Measurements from ENCODE around the gene ITGB1BP1. TPM values are rescaled to one million over a fixed set of nuclear protein-coding genes. Genes with fewer than 3 reads are reported as not detected.

Gene ITGB1BP1
- total and polyA plus RNA-seq, 7 donors = 24.3 to 99.7 (median 56.8) TPM

DNA sequence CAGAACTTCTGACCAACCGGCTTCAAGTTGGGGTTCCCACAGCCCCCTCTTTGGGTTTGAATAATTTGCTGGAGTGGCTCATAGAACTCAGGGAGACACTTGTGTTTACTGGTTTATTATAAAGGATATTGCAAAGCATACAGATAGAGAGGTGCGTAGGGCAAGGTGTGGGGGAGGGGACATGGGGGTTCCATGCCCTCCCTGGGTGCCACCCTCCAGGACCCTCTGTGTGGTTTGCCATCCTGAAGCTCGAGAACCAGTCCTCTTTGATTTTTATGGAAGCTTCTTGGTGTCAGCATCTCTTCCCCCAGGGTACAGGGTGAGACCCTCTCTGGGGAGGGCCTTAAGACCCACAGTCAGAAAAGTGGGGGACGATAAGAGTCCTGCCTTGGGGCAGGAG, 38.8 kb downstream of the ITGB1BP1 start:
- Histone ChIP-seq H3K36me3 (peaks cover 0 to 28% (median 0%) of the 10 kb centered on the region in 4 donors), H3K27ac (no peak overlapping the region), H3K4me3 (no peak overlapping the region), H3K9me3 (no peaks in the 10 kb centered on the region), H3K4me1 (peaks cover 0 to 41% (median 32%) of the 10 kb centered on the region in 4 donors), H3K27me3 (no peaks in the 10 kb centered on the region)
- peak; percentile 21 for DNase-seq
- TF ChIP-seq POLR2AphosphoS5 (IDR thresholded peaks at IDR 0.05) = no peak
- no peak for TF ChIP-seq EP300 (IDR thresholded peaks at IDR 0.05)
- TF ChIP-seq, protein P1, sequence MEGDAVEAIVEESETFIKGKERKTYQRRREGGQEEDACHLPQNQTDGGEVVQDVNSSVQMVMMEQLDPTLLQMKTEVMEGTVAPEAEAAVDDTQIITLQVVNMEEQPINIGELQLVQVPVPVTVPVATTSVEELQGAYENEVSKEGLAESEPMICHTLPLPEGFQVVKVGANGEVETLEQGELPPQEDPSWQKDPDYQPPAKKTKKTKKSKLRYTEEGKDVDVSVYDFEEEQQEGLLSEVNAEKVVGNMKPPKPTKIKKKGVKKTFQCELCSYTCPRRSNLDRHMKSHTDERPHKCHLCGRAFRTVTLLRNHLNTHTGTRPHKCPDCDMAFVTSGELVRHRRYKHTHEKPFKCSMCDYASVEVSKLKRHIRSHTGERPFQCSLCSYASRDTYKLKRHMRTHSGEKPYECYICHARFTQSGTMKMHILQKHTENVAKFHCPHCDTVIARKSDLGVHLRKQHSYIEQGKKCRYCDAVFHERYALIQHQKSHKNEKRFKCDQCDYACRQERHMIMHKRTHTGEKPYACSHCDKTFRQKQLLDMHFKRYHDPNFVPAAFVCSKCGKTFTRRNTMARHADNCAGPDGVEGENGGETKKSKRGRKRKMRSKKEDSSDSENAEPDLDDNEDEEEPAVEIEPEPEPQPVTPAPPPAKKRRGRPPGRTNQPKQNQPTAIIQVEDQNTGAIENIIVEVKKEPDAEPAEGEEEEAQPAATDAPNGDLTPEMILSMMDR (IDR thresholded peaks at IDR 0.05) = no peak
- no peak for TF ChIP-seq POLR2A (IDR thresholded peaks at IDR 0.05)
- 92 to 94% methylated on average over 4 of the region's 4 CpGs for WGBS, 2 donors
- intact Hi-C loops (cut with DNase I) = no loop called here

DNA sequence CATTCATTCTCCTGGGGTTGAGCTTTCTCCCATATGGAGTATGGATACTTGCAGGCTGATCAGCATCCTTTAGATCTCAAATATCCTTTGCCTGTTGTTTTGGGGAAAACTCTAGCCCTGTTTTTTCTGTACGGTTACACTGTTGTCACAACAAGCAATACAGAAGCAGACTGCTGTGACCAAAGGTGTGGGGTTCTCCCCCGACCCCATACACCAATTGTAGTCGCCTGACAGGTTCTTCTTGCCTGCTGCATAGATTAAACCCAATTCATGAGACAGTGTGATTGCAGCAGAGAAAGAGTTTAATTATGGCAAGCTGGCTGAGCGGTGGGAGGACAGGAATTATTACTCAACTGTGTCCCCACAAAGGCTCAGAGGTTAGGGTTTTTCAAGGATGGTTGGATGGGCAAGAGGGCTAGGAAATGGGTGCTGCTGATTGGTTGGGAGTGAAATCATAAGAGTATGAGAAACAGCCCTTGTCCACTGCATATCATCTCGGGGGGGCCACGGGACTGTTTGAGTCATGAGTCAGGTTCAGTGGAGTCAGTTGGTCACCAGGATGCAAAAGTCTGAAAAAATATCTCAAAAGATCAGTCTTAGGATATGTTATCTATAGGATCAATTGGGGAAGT, 40.6 kb downstream of the ITGB1BP1 start:
- intact Hi-C loops (cut with DNase I) = no loop called here

DNA sequence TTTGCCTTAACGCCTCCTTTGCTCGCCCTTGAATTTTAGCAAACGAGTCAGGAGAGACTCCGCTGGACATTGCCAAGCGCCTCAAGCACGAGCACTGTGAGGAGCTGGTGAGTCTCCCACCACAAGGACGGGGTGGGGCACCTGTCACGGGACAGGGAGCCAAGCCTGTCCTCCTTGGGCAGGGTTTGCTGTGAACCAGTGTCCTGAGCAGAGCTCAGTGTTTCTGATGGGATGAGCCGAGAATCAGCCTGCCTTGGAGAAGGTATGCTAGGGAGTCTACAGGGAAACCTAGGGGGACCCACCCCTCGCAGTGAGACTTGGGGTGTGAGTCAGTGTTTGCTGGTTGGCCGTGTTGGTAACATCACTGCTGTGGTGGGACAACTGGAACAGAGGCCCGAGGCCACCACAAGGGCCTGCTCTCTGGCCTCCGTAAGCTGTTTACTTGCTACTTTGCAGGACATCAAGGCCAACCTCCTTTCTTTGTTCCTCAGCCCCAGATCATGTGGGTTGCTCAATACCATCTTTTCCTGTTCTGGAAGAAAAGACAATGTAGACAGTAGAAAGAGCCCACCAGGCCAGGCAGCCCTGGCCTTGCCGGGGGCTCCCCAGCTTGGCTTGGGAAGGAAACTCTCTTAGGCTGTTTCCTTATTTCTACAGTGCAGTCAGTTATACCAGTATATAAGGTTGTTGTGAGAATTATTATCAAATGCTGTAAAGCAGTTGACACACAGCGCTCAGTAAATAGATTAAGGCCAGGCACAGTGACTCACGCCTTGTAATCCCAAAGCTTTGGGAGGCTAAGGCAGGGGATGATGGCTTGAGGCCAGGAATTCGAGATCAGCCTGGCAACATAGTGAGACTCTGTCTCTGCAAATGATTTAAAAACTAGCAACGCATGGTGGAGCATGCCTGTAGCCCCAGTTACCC, 42.4 kb downstream of the ITGB1BP1 start:
- no peaks in the 10 kb centered on the region for H3K27me3 ChIP-seq
- no peak overlapping the region for H3K4me3 ChIP-seq
- peak overlapping the region; percentile 69 to 78 (median 70) for H3K27ac ChIP-seq
- no peaks in the 10 kb centered on the region for H3K9me3 ChIP-seq
- DNase-seq = peak; percentile 79
- peaks cover 0 to 41% (median 37%) of the 10 kb centered on the region in 4 donors for H3K4me1 ChIP-seq
- peaks cover 0 to 35% (median 0%) of the 10 kb centered on the region in 4 donors for H3K36me3 ChIP-seq
- intact Hi-C loops (cut with DNase I) = no loop called here
- TF ChIP-seq POLR2A (IDR thresholded peaks at IDR 0.05) = no peak
- TF ChIP-seq, protein P1 (IDR thresholded peaks at IDR 0.05) = no peak
- TF ChIP-seq POLR2AphosphoS5 (IDR thresholded peaks at IDR 0.05) = peak in 3 of 4 donors; percentile 4 to 31 (median 10)
- TF ChIP-seq EP300 (IDR thresholded peaks at IDR 0.05) = no peak
- WGBS, 2 donors = 79 to 81% methylated on average over 18 of the region's 18 CpGs

More for the DNA sequence above, 40.6 kb downstream of the ITGB1BP1 start:
- H3K27me3 ChIP-seq = no peaks in the 10 kb centered on the region
- H3K4me1 ChIP-seq = peaks cover 0 to 47% (median 44%) of the 10 kb centered on the region in 4 donors
- 92% methylated on average over 6 of the region's 6 CpGs for WGBS, 2 donors
- no peak overlapping the region for H3K4me3 ChIP-seq
- H3K27ac ChIP-seq = peak overlapping the region in 1 of 4 donors; percentile 78
- DNase-seq = peak; percentile 7
- H3K9me3 ChIP-seq = no peaks in the 10 kb centered on the region
- TF ChIP-seq POLR2A (IDR thresholded peaks at IDR 0.05) (no peak), POLR2AphosphoS5 (IDR thresholded peaks at IDR 0.05) (no peak), EP300 (IDR thresholded peaks at IDR 0.05) (no peak)
- TF ChIP-seq, protein P1 (IDR thresholded peaks at IDR 0.05) = no peak
- H3K36me3 ChIP-seq = peaks cover 0 to 24% (median 0%) of the 10 kb centered on the region in 4 donors

DNA sequence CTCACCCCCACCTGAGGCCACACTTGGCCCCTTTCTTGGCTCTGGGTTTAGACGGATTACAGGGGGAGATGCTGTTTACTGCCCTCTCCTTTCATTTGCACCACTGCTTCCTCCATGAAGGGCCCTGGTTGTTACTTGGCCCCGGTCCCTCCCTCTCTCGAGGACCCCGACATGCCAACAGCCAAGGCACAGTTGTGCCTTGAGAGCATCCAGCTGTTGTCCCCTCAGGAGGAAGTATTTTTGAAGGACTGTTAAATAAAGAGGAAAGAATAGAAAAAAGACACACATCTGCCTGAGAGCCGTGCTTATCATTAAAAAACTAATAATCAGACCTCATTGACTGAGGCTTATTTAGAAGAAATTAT, 44.0 kb downstream of the ITGB1BP1 start:
- no peak for DNase-seq
- intact Hi-C loops (cut with DNase I) = no loop called here
- Histone ChIP-seq H3K9me3 (no peaks in the 10 kb centered on the region), H3K4me3 (no peak overlapping the region), H3K36me3 (peaks cover 0 to 47% (median 2%) of the 10 kb centered on the region in 4 donors), H3K27me3 (no peaks in the 10 kb centered on the region), H3K27ac (peak overlapping the region in 3 of 4 donors; percentile 65 to 72 (median 66)), H3K4me1 (peaks cover 0 to 34% (median 30%) of the 10 kb centered on the region in 4 donors)
- TF ChIP-seq EP300 (IDR thresholded peaks at IDR 0.05) = no peak
- 88 to 91% methylated on average over 5 of the region's 5 CpGs for WGBS, 2 donors

Measured in sigmoid colon (tissue), 7 donors.